GM10266 (cell line): Measurements from ENCODE around the gene PANK3.
A peak's percentile ranks its signal among the peaks of the same experiment; 100 is the strongest.
"Not testable (repeated sequence)": the region's sequence is repeated elsewhere in the genome, so short reads cannot be mapped to it uniquely, and the experiment has no call there.

Source experiments
- DNase-seq: peaks from one replicate; pipeline ENCODE4 v3.0.0; 2012; ENCODE audit errors: extremely low spot score
- TF ChIP-seq, protein P1 (sequence below): IDR thresholded peaks from 2 replicates; pipeline ENCODE4 v1.5.1; 2012; ENCODE audit warnings: mild to moderate bottlenecking, low read depth; ENCODE audit not compliant: control insufficient read depth, insufficient read depth; ENCODE audit errors: missing control alignments

PANK3 gene

GRCh38 chr5:168583742-168584482 lies 4.7 kb upstream of the PANK3 start:
- TF ChIP-seq, protein P1, sequence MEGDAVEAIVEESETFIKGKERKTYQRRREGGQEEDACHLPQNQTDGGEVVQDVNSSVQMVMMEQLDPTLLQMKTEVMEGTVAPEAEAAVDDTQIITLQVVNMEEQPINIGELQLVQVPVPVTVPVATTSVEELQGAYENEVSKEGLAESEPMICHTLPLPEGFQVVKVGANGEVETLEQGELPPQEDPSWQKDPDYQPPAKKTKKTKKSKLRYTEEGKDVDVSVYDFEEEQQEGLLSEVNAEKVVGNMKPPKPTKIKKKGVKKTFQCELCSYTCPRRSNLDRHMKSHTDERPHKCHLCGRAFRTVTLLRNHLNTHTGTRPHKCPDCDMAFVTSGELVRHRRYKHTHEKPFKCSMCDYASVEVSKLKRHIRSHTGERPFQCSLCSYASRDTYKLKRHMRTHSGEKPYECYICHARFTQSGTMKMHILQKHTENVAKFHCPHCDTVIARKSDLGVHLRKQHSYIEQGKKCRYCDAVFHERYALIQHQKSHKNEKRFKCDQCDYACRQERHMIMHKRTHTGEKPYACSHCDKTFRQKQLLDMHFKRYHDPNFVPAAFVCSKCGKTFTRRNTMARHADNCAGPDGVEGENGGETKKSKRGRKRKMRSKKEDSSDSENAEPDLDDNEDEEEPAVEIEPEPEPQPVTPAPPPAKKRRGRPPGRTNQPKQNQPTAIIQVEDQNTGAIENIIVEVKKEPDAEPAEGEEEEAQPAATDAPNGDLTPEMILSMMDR = no peak
- no peak for DNase-seq

DNA sequence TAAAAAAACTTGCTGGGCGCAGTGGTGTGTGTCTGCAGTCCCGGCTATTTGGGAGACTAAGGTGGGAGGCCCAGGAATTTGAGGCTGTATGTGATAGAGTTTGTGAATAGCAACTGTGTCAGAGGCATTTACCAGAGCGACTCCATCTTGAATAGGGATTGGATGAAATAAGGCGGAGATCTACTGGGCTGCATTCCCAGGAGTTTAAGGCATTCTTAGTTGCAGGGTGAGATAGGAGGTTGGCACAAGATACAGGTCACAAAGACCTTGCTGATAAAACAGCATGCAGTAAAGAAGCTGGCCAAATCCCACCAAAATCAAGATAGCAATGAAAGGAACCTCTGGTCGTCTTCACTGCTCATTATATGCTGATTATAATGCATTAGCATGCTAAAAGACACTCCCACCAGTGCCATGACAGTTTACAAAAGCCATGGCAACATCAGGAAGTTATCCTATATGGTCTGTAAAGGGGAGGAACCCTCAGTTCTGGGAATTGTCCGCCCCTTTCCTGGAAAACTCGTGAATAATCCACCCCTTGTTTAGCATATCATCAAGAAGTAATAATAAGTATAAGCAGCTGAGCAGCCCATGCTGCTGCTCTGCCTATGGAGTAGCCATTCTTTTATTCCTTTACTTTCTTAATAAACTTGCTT lies 1.8 kb upstream of the PANK3 start:
- DNase-seq = not testable (repeated sequence)

DNA sequence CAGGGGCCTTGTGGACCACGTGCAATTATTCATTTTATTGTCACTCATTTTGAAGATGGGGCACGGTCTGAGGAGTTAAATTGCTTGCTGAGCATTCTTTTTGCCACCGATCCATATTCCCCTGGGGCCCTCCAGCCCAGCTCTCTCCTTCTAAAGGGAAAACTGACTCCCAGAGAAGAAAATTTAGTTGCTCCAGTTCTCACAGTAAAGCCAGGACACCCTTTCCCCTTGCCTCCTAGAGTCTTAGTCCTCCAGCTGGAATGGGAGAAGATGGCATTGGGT lies 1.0 kb upstream of the PANK3 start:
- DNase-seq = no peak
- TF ChIP-seq, protein P1 = no peak

- TF ChIP-seq, protein P1 = no peak
- DNase-seq = peak; percentile 96
Observed at GRCh38 chr5:168579488-168580226, 489 bp upstream of the PANK3 start.

- TF ChIP-seq, protein P1 = no peak
- DNase-seq = no peak
Observed at GRCh38 chr5:168578006-168578405, 1.2 kb downstream of the PANK3 start.

DNA sequence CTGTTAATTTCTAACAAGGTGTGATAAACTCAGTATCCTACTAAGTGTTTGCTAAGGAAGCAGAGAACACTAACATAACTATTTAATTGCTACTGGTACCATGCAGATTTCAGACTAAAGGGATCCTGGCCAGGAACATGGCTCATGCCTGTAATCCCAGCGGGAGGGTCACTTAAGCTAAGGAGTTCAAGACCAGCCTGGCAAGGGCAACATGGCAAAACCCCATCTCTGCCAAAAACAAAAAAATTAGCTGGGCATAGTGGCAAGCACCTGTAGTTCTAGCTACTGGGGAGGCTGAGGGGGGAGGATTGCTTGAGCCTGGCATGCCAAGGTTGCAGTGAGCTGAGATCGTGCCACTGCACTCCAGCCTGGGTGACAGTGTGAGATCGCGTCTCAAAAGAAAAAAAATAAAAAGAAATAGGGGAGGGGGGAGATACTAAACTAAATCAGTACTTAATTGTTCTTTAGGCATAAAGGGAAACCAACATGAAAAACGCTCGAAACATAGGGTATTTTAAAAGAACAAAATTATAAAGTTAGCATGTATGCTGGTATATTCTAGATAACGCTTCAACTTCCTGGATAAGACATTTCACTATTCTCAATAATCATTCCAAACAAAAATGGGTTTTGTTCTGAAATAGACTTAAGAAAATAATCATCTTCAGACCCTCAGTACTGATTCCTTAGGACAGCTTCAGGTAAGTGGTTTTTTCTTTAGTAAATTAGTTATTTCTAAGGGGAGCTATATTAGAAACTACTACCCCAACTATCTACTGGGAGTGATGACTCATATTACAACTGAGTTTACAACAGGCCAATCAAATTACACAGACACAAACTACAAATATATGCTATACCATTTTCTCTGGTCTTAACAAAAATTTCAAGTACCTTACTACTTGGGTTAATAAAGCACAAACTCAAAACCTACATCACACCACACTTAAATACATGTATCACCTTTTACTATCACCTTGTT lies 3.5 kb downstream of the PANK3 start:
- no peak for DNase-seq
- TF ChIP-seq, protein P1 = no peak

DNA sequence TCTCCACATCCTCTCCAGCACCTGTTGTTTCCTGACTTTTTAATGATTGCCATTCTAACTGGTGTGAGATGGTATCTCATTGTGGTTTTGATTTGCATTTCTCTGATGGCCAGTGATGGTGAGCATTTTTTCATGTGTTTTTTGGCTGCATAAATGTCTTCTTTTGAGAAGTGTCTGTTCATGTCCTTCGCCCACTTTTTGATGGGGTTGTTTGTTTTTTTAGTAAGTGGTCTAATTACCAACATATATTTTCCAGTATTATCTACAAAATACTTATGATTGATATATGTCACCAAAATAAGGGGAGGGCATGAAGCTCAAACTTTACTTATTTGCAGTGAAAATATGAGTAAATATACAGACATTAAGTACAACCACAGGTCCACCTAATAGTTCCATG lies 5.0 kb downstream of the PANK3 start:
- not testable (repeated sequence) for DNase-seq

- not testable (repeated sequence) for DNase-seq
Observed at GRCh38 chr5:168573663-168574062, 5.5 kb downstream of the PANK3 start.
